Measurements from ENCODE around the gene ELP4. TPM values are rescaled to one million over a fixed set of nuclear protein-coding genes. Genes with fewer than 3 reads are reported as not detected.
A peak's percentile ranks its signal among the peaks of the same experiment; 100 is the strongest.

ELP4 gene
- total RNA-seq, 3 donors from 2014 or later, result 22.2 to 36.1 (median 24.6) TPM

DNA sequence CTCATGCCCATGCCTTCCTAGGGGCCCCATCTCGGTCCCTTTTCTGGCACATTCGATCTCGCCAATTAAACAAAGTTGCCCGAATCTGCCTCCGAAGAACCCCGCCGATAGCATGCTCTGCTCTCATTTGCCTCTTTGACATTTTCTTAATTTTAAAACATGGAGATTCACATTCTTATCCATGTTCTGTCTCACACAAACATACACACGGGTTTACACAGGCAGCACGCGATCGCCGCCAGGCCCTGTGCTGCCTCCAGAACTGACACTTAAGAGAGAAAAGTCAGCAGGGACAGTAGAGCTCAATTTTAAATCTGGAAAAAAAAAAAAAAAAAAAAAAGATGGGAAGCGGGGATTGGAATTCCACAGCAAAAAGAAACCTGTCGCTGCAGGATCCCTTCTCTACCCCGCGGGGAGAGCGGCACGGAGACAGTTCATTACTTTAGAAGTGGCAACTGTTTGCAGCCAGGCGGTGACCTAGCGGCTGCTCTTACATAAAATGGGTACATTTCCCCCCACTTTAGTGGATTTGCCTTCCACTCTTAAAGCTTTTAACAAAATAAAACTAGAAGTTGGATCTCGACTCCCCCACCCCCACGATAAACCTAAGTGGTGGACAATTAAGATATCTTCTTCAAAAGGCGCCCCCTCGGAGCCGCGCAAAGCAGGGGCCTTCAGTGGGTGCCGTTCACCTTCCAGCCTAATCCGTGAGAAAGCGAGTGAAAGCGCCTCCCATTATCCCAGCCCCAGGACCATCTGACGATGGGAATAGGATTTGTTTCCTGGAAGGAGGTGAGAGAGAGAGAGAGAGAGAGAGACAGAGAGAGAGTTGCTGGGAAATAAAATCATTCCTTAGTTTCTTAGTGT lies 287.9 kb downstream of the ELP4 start:
- intact Hi-C loops (cut with DNase I; ENCODE audit: low total_unique reads), result no loop called here
- DNase-seq (ENCODE audit: low spot score in 2 of 2), result no peak
- peaks cover 0 to 8% of the 10 kb centered on the region in 2 donors for H3K4me1 ChIP-seq
- no peaks in the 10 kb centered on the region for H3K9me3 ChIP-seq
- peaks cover 0 to 58% of the 10 kb centered on the region in 2 donors for H3K27me3 ChIP-seq
- no peak overlapping the region for H3K27ac ChIP-seq
- H3K4me3 ChIP-seq, result no peak overlapping the region
- TF ChIP-seq, protein P1, sequence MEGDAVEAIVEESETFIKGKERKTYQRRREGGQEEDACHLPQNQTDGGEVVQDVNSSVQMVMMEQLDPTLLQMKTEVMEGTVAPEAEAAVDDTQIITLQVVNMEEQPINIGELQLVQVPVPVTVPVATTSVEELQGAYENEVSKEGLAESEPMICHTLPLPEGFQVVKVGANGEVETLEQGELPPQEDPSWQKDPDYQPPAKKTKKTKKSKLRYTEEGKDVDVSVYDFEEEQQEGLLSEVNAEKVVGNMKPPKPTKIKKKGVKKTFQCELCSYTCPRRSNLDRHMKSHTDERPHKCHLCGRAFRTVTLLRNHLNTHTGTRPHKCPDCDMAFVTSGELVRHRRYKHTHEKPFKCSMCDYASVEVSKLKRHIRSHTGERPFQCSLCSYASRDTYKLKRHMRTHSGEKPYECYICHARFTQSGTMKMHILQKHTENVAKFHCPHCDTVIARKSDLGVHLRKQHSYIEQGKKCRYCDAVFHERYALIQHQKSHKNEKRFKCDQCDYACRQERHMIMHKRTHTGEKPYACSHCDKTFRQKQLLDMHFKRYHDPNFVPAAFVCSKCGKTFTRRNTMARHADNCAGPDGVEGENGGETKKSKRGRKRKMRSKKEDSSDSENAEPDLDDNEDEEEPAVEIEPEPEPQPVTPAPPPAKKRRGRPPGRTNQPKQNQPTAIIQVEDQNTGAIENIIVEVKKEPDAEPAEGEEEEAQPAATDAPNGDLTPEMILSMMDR (IDR thresholded peaks at IDR 0.05), result no peak
- TF ChIP-seq POLR2A (IDR thresholded peaks at IDR 0.05) (no peak), POLR2AphosphoS5 (IDR thresholded peaks at IDR 0.05) (no peak)
- H3K36me3 ChIP-seq, result no peaks in the 10 kb centered on the region

DNA sequence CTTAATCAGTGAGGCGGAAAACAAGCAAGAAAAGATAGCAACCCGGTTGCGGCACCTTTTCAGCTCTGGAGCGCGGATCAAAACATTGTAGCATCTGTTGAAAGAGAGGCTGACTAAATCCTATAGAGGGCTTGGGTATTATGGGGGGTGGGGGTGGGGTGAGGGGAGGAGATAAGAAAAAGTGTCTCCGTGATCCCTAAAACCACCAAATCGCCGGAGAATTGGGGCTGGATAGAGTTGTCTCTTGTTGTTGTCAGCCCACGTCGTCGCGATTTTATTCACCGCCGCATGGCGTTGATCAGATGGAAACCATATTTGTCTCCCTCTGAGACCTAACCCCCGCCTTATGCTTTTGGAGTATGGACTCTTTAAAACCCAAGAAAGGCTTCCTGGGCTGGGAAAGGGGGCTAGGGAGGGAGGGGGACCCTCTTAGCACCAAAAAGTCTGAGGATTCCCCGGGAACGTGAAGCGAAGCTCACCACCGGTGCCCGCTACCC lies 288.5 kb downstream of the ELP4 start:
- no peak for DNase-seq (ENCODE audit: low spot score in 2 of 2)
- H3K4me1 ChIP-seq, result peaks cover 0 to 8% of the 10 kb centered on the region in 2 donors
- peak overlapping the region in 1 of 3 donors; percentile 49 for H3K4me3 ChIP-seq
- no peak overlapping the region for H3K27ac ChIP-seq
- H3K9me3 ChIP-seq, result no peaks in the 10 kb centered on the region
- no peaks in the 10 kb centered on the region for H3K36me3 ChIP-seq
- intact Hi-C loops (cut with DNase I; ENCODE audit: low total_unique reads), result no loop called here
- peaks cover 0 to 65% of the 10 kb centered on the region in 2 donors for H3K27me3 ChIP-seq
- TF ChIP-seq POLR2A (IDR thresholded peaks at IDR 0.05) (no peak), POLR2AphosphoS5 (IDR thresholded peaks at IDR 0.05) (no peak)
- TF ChIP-seq, protein P1 (IDR thresholded peaks at IDR 0.05), result no peak

GRCh38 chr11:31798554-31799434 lies 289.2 kb downstream of the ELP4 start:
- intact Hi-C loops (cut with DNase I; ENCODE audit: low total_unique reads), result no loop called here
- H3K36me3 ChIP-seq, result no peaks in the 10 kb centered on the region
- peak in 1 of 2 donors; percentile 49 for DNase-seq (ENCODE audit: low spot score in 2 of 2)
- no peak overlapping the region for H3K27ac ChIP-seq
- H3K4me3 ChIP-seq, result peak overlapping the region in 1 of 3 donors; percentile 49
- H3K9me3 ChIP-seq, result no peaks in the 10 kb centered on the region
- H3K27me3 ChIP-seq, result peaks cover 0 to 72% of the 10 kb centered on the region in 2 donors
- TF ChIP-seq POLR2A (IDR thresholded peaks at IDR 0.05), result no peak
- TF ChIP-seq POLR2AphosphoS5 (IDR thresholded peaks at IDR 0.05), result no peak
- TF ChIP-seq, protein P1 (IDR thresholded peaks at IDR 0.05), result no peak
- peaks cover 0 to 8% of the 10 kb centered on the region in 2 donors for H3K4me1 ChIP-seq

DNA sequence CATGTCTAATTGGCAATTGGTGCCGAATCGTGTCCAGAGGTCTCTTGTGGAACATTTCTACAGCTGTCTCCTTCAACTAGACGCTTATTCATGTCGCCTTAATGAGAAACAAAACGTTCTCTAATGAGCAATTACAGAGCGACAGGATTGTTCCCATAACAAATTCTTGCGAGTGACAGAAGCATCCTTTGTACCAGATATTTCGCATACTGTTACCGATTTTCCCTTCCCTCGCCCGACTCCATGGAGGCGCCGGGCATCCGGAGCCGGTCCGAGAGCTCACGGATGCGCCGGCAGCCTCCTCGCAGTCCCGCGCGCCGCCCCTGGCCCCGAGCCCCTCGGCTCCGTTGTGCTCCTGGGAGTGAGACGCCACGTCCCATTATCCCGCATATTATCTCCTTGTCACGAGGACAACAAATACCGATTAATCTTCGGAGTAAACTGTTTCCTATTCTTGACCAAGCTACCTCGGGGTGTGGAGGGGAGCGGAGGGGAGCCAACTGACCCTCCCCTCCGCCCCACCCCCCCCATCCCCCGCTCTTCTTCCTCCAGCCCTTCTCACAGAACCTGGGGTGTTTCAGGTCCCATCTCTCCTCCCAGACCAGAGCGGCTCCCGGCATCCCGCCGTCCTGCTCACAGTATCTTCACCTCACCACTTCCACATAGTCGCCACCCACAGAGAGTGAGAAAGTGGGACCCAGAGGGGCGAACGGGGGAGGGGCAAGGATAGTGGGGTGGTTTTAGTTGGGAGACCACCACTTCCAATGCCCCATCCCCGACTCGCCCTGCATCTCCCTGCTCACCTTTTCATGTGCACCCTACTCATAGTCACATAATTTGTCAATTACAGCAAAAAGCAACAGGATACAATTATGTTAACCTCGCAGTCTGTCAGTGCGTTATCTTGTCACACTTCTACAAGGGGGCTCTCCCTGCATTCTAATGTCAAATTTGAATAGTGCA lies 290.1 kb downstream of the ELP4 start:
- no peak for DNase-seq (ENCODE audit: low spot score in 2 of 2)
- Histone ChIP-seq H3K27ac (no peak overlapping the region), H3K9me3 (no peaks in the 10 kb centered on the region), H3K27me3 (peaks cover 0 to 81% of the 10 kb centered on the region in 2 donors), H3K4me1 (peaks cover 0 to 15% of the 10 kb centered on the region in 2 donors), H3K4me3 (peak overlapping the region in 1 of 3 donors; percentile 49), H3K36me3 (no peaks in the 10 kb centered on the region)
- TF ChIP-seq POLR2A (IDR thresholded peaks at IDR 0.05) (no peak), POLR2AphosphoS5 (IDR thresholded peaks at IDR 0.05) (no peak)
- TF ChIP-seq, protein P1 (IDR thresholded peaks at IDR 0.05), result no peak
- intact Hi-C loops (cut with DNase I; ENCODE audit: low total_unique reads), result loop anchor here (5.0 kb wide), 1 partner anchor 267 kb away; no protein-coding TSS in a partner anchor

Measured in breast epithelium (tissue), 4 donors.